Stimulated activated naive CD4-positive, alpha-beta T cell treated with Interleukin-2 at 50 U/mL for 16 hours (primary cell): Measurements from ENCODE around the gene IQSEC1.

Experiments used
- DNase-seq: peaks from one replicate; lab custom pipeline; 2025; lab: John Stamatoyannopoulos, UW

IQSEC1 gene

DNA sequence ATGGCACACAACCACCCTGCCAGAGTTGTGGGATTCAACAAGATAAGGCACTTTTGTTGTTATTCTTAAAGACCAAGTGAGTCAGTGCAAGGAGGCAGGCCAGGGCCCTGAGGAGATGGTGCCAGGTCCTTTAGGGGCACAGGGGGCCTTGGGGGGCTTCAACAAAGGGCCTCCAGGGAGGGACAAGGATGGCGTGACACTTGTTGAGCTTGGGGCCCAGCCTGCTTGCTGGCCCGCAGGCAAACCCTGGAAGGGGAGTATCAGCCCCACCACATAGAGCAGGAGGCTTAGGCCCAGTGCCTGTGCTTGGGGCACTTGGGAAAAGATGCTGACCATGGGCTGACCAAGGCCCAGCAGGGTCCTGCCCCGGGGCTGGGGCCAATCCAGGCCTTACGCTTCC is 5.5 kb downstream of the IQSEC1 start:
- no peak for DNase-seq

DNA sequence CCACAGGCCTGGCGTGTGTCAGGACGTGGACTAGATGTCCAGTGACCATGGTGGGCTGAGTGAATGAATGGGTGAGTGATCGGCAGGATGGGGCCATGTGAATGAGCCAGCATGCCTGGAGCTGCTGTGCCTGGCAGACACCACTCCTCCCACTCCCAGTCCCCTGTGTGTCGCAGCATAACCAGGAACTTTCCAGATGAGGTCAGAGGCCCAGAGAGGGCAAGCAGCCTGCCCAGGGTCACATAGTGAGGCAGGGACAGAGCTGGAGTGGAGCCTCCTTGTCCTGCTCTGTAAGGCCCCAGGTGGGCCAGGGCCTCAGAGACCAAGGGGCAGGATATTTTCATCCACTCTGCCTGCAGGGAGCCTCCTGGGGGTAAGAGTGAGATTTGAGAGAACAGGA is 6.4 kb downstream of the IQSEC1 start:
- DNase-seq, result no peak

DNA sequence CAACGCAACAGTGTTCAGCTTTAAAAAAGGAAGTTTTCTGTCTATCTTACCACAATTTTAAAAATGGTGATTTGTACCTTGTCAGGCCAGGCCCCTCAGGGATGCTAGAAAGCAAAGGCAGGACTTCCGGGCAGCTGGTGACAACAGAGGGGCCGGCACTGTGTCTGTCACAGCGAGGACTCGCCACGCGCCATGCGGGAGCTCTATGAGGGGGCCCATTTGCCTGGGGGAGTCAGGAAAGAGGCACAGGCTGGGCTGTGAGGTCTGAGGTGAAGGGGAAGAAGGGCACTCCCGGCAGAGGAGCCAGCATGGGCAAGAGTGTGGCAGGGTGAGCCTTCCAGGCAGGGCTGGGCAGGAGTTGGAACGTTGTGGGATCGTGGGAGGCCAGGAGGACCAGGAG is 7.0 kb downstream of the IQSEC1 start:
- DNase-seq, result no peak

- no peak for DNase-seq
Measured at GRCh38 chr3:13065727-13066126, 7.5 kb downstream of the IQSEC1 start.

DNA sequence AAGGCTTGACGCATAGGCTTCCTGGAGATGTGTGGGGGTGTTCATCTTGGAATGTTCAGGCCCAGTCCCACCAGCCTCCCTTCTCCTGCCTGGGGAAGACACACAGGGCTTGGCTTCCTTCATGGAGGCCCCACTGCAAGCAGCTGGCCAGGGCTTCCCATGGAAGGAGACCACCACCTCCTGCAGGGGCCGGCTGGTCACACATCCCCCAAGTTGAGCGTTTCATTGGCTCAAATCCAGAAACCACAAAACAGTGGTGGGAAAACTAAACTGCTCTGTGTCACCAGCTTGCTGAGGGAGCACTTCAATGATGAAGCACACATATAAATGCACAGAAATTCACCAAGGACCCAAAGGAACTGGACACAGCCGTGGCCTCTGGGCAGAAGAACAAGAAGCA is 8.3 kb downstream of the IQSEC1 start:
- no peak for DNase-seq

GRCh38 chr3:13064159-13064868 is 8.9 kb downstream of the IQSEC1 start:
- DNase-seq, result no peak

DNA sequence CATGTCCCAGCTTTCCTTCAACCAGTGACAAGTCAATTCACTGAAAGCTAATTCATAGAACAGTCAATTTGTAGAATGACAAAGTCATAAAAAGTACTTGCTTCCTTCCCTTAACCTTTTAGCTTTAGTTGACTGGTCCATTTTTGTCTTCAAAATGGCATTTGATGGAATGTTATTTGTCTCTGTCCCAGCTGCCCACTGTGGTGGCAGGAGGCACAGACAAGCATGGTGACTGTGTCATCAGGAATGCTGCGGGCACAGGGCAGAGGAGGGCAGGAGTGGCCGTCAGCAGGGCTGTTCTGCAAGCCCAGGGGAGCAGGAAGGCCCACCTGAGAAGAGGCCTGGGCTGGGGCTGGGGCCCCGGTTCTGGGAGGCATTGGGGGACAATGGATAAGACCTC is 10.0 kb downstream of the IQSEC1 start:
- DNase-seq, result no peak

GRCh38 chr3:13062647-13063046 is 10.6 kb downstream of the IQSEC1 start:
- no peak for DNase-seq

DNA sequence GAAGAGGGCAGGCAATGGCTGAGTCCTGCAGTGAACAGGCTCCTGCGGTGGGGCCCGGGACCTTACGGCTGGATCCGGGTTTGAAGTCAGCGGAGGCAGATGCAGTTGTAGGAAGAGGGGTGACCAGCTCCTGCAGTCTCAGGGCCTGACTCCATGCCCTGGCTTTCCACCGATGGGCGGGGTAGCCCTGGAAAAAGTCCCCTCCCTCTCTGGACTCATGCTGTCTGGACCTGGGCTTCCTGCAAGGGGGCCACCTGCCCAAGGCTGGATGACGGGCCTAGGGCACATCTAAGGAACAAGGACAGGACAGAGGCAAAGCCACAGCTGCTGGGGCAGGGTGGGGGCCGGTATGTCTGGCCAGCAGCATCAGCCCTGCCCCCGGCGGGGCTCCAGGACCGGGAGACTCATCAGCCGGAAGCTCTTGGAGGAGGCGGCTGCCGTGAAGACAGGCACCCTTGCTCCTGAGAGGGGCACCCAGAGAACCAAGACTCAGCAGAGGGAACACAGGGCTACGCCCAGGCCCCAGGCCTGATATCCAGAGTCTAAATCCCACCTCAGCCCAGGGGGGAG is 12.8 kb downstream of the IQSEC1 start:
- DNase-seq, result no peak

GRCh38 chr3:13058346-13059120 is 14.7 kb downstream of the IQSEC1 start:
- DNase-seq, result no peak

DNA sequence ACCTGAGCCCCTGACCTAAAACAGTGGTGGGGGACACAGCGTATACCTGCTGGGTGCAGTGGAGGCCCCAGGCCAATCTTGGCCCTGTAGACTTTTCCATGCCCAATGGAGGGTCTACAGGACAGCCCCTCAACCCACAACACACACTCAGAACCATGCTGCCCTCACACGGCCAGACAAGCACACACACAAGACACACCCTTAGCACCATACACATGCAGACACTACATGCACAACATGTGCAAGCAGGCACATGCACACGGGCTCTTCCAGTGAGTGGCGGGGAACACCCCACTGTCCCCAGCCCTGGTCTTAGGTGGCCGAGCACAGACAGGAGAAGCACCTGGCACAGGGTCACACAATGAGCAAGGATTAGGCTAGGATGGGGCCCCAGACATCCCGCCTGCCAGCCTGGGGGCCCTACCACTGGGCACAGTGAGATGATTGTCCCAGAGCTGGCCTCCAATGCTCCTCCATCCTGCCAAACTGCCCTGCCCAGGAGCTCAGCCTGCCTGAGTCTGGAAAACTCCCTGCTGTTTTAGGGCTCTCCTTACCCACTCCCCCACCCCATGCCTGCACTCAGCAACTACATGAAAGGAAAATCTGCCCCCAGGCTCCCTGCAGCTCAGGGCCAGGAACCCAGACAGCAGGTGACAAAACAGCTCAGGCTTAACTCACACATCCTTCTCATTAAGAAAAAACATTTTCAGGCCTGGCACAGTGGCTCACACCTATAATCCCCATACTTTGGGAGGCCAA is 15.8 kb downstream of the IQSEC1 start:
- no peak for DNase-seq

DNA sequence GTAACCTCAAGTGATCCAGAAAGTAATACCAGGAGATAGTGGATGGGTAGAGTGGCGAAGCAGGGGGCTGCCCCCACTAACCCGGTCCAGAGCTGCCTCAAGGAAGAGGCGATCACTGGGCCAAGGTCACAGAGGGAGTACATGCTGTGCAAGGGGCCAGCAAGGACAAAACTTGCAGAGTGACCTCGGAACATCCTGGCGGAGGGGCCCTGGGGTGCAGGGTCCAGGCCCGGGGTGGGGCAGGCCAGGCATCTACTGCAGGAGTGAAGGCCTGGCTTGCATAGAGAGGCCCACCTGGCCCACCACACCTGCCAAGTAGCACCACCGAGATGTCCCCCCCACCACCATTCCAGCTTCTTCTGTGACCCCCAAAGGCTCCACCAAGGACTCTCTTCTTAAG is 17.6 kb downstream of the IQSEC1 start:
- DNase-seq, result no peak

DNA sequence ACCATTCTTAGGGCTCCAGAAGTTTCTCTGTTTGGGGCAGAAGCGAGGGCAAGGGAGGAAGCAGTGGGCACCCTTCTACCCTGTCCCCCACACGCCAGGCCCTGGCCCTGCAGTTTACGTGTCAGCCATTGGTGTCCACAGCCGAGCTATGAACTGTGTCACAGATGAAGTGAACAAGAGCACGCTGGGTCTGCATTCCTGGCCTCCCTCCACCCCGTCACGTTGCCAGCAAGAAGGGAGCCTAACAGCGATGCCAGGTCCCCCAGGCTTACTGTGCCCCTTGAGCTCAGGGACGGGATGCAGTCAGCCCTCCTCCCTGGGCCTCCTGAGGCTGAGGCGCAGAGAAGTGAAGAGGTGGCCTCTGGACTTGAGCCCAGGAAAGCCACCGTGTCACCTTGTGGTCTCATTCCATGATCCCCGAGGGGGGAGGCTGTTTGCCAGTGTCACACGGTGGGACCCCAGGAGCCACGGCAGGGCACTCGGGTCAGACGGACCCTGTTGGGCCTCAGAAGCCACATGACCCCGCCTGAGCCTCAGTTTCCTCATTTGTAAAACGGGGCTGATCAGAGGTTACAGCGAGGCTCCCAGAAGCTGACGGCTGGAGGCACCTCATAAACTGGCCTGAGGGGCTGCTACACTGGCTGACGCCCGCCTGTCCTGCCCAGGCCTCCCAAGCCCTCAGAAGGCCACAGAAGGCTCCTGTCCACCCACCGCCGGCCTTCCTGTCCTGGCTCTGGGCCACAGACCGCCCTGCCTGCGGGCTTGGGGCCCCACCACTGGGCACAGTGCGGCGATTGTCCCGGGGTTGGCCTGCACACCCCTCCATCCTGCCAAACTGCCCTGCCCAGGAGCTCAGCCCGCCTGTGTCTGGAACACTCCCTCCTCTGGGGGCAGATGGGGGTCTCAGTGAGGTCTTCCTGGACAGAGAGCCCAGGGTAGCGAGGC is 18.6 kb downstream of the IQSEC1 start:
- no peak for DNase-seq

- no peak for DNase-seq
Measured at GRCh38 chr3:13053893-13054292, 19.3 kb downstream of the IQSEC1 start.

- no peak for DNase-seq
Measured at GRCh38 chr3:13053420-13053819, 19.8 kb downstream of the IQSEC1 start.

- no peak for DNase-seq
Measured at GRCh38 chr3:13052191-13052820, 20.9 kb downstream of the IQSEC1 start.

DNA sequence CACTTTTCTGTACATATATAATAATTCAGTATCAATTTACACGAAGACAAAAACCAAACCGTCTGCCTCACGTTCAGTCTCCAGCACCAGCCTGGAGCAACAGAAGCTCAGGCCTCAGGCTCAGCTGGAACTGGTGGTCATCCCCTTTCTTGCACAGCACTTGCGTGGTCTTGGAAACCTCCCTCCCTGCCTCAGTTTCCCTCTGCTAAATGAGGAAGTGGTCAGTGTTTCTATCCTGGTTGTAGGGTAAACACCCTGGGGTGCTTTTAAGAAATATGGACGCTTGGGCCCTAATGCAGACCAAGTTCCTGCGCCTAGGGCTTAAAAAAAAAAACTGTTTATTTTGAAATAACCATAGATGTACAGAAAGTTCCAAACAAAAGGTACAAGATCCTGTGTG is 21.6 kb downstream of the IQSEC1 start:
- DNase-seq, result no peak

GRCh38 chr3:13051066-13051465 is 22.2 kb downstream of the IQSEC1 start:
- no peak for DNase-seq

DNA sequence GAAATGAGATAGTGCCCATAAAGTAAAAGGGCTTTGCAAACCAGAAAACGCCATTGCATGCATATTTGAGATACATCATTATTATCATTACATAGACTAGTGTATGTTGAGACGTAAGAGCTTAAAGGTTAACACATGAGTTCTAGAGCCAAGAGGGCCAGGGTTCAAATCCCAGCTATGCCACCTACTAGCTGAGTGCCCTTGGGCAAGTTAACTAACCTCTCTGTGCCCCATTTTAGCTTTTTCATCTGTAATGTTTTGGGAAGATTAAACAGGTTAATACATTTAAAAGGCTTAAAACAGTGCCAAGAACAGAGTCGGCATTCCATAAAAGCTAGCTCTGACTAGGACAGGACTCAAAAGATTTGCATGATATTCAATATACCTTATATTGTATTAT is 22.8 kb downstream of the IQSEC1 start:
- no peak for DNase-seq

GRCh38 chr3:13049400-13049799 is 23.8 kb downstream of the IQSEC1 start:
- no peak for DNase-seq
